Mucosa of descending colon (tissue), 3 donors: ENCODE data around the gene COL19A1. TPM values are rescaled to one million over a fixed set of nuclear protein-coding genes. Genes with fewer than 3 reads are reported as not detected.

ENCODE experiments used
- ATAC-seq: fragments of 200-7000 bp; cut with Tn5 transposase; one replicate; pipeline ENCODE4 v1.9.1; 2020; ENCODE audit warnings: mild to moderate bottlenecking, moderate library complexity
- DNase-seq, 3 donors: peaks; one replicate each; pipeline ENCODE4 v3.0.0-alpha.2; 2020
- H3K36me3 ChIP-seq: fragments of 200-600 bp; one replicate; pipeline ENCODE4 v1.8.0; 2021; ENCODE audit warnings: low read depth, mild to moderate bottlenecking
- H3K4me1 ChIP-seq: fragments of 200-600 bp; one replicate; pipeline ENCODE4 v1.8.0; 2021; ENCODE audit warnings: low read depth, mild to moderate bottlenecking
- H3K4me3 ChIP-seq: fragments of 200-600 bp; one replicate; pipeline ENCODE4 v1.8.0; 2021; ENCODE audit warnings: mild to moderate bottlenecking
- H3K9me3 ChIP-seq: fragments of 200-600 bp; one replicate; pipeline ENCODE4 v1.8.0; 2021; ENCODE audit warnings: mild to moderate bottlenecking
- CTCF ChIP-seq: fragments of 200-600 bp; IDR thresholded peaks from one replicate; pipeline ENCODE4 v1.8.0; 2022; ENCODE audit warnings: antibody characterized with exemption, mild to moderate bottlenecking
- intact Hi-C, 2 donors: fragments of 100-400 bp; cut with DNase I in 1 of 2; cut with micrococcal nuclease in 1 of 2; formaldehyde crosslinking; loops; one replicate each; pipeline versions ENCODE4 v1.11.0 to v1.11.1; 2022; cut with DNase I, micrococcal nuclease
- total RNA-seq, 3 donors: library from RNA; stranded (reverse); fragmentation: NEBNext Ultra II Directional in 2 of 3; extraction: Animal tissue kit (Norgen Biotek cat#: 25700) in 2 of 3; gene quantifications; one replicate each; pipeline versions ENCODE4 v1.2.1 to v1.2.4, GENCODE V29; 2021 to 2023
- donor health status: DM: no; HTN: no; CAD: no; lungs with moderate emphysema.
- donor health status: DM: no; HTN: no; CAD: no.
- donor health status: DM: no; HTN: yes; CAD: no.

The COL19A1 gene
- total RNA-seq, 3 donors from 2014 or later, result 0.19 to 0.49 (median 0.24) TPM

GRCh38 chr6:69926745-69927144 lies 60.4 kb downstream of the COL19A1 start:
- DNase-seq, result no peak
- no peaks in the 10 kb centered on the region for H3K4me1 ChIP-seq
- no peak for ATAC-seq
- peaks cover 3% of the 10 kb centered on the region for H3K9me3 ChIP-seq
- intact Hi-C loops, result no loop called here
- no peaks in the 10 kb centered on the region for H3K36me3 ChIP-seq
- H3K4me3 ChIP-seq, result no peak overlapping the region
- TF ChIP-seq CTCF, result no peak

GRCh38 chr6:69933239-69933638 lies 66.9 kb downstream of the COL19A1 start:
- ATAC-seq (no peak), DNase-seq (no peak)
- no peak for TF ChIP-seq CTCF
- intact Hi-C loops, result no loop called here
- no peaks in the 10 kb centered on the region for H3K9me3 ChIP-seq
- no peaks in the 10 kb centered on the region for H3K4me1 ChIP-seq
- H3K36me3 ChIP-seq, result no peaks in the 10 kb centered on the region
- no peak overlapping the region for H3K4me3 ChIP-seq

- intact Hi-C loops, result no loop called here
These were observed 68.7 kb downstream of the COL19A1 start for GRCh38 chr6:69935079-69935478.

GRCh38 chr6:69936674-69937363 lies 70.5 kb downstream of the COL19A1 start:
- TF ChIP-seq CTCF, result no peak
- Histone ChIP-seq H3K4me1 (no peaks in the 10 kb centered on the region), H3K36me3 (no peaks in the 10 kb centered on the region), H3K9me3 (no peaks in the 10 kb centered on the region), H3K4me3 (no peak overlapping the region)
- intact Hi-C loops, result no loop called here
- ATAC-seq (no peak), DNase-seq (no peak)

More at GRCh38 chr6:69935079-69935478, 68.7 kb downstream of the COL19A1 start:
- Histone ChIP-seq H3K4me3 (no peak overlapping the region), H3K36me3 (no peaks in the 10 kb centered on the region), H3K9me3 (no peaks in the 10 kb centered on the region), H3K4me1 (no peaks in the 10 kb centered on the region)
- DNase-seq, result no peak
- no peak for TF ChIP-seq CTCF
- ATAC-seq, result no peak

GRCh38 chr6:69937402-69938136 lies 71.2 kb downstream of the COL19A1 start:
- H3K36me3 ChIP-seq, result no peaks in the 10 kb centered on the region
- no peaks in the 10 kb centered on the region for H3K4me1 ChIP-seq
- TF ChIP-seq CTCF, result no peak
- no peak for DNase-seq
- intact Hi-C loops, result no loop called here
- ATAC-seq, result no peak
- no peaks in the 10 kb centered on the region for H3K9me3 ChIP-seq
- H3K4me3 ChIP-seq, result no peak overlapping the region
